Neural cell (in vitro differentiated cells): ENCODE data around the gene PDIA3. TPM values are rescaled to one million over a fixed set of nuclear protein-coding genes. Genes with fewer than 3 reads are reported as not detected.

Experiments used
- H2AFZ ChIP-seq: fragments of 200-600, 300-800 bp; sonication (generic), shearing (Covaris generic); 2 replicates; pipeline ENCODE4 v1.6.0; 2014; ENCODE audit warnings: low read depth, mild to moderate bottlenecking, antibody characterized with exemption, low read length, moderate library complexity
- H3F3A ChIP-seq: fragments of 200-600 bp; shearing (Covaris generic); 2 replicates; pipeline ENCODE4 v1.6.1; 2016; ENCODE audit warnings: mild to moderate bottlenecking, moderate library complexity, mixed read lengths, antibody characterized with exemption, low read length; ENCODE audit not compliant: insufficient read depth, poor library complexity, severe bottlenecking
- H3K27ac ChIP-seq: fragments of 200-600, 300-800 bp; sonication (generic), shearing (Covaris generic); 2 replicates; pipeline ENCODE4 v1.5.1; 2014; ENCODE audit warnings: mild to moderate bottlenecking, low read length, moderate library complexity
- H3K27me3 ChIP-seq: fragments of 300-800, 200-600 bp; sonication (generic), shearing (Covaris generic); 2 replicates; pipeline ENCODE4 v1.6.0; 2014; ENCODE audit warnings: mild to moderate bottlenecking, low read depth, low read length, moderate library complexity; ENCODE audit not compliant: insufficient read depth
- H3K36me3 ChIP-seq: fragments of 300-800, 200-600 bp; sonication (generic), shearing (Covaris generic); 2 replicates; pipeline ENCODE4 v1.5.1; 2014; ENCODE audit warnings: mild to moderate bottlenecking, antibody characterized with exemption, low read length, moderate library complexity; ENCODE audit not compliant: insufficient read depth
- H3K4me2 ChIP-seq: fragments of 300-800, 200-600 bp; sonication (generic), shearing (Covaris generic); 2 replicates; pipeline ENCODE4 v1.6.0; 2014; ENCODE audit warnings: mild to moderate bottlenecking, low read length
- H3K4me3 ChIP-seq: fragments of 300-800, 200-600 bp; sonication (generic), shearing (Covaris generic); 2 replicates; pipeline ENCODE4 v1.5.1; 2014; ENCODE audit warnings: mild to moderate bottlenecking, low read length, moderate library complexity
- H3K79me2 ChIP-seq: fragments of 200-600 bp; shearing (Covaris generic); replicated peaks from 2 replicates; pipeline ENCODE4 v1.6.0; 2014; ENCODE audit warnings: mild to moderate bottlenecking, low read length, moderate library complexity; ENCODE audit not compliant: insufficient read depth
- H3K9ac ChIP-seq: fragments of 300-800, 200-600 bp; sonication (generic), shearing (Covaris generic); 2 replicates; pipeline ENCODE4 v1.6.1; 2016; ENCODE audit warnings: mild to moderate bottlenecking, low read length, mixed read lengths
- H3K9me2 ChIP-seq: fragments of 200-600 bp; shearing (Covaris generic); 2 replicates; pipeline ENCODE4 v1.6.1; 2016; ENCODE audit warnings: mild to moderate bottlenecking, low read length, mixed read lengths; ENCODE audit not compliant: insufficient read depth
- H3K9me3 ChIP-seq: fragments of 200-600, 300-800 bp; sonication (generic), shearing (Covaris generic); 2 replicates; pipeline ENCODE4 v1.6.1; 2016; ENCODE audit warnings: mild to moderate bottlenecking, mixed run types, low read length, moderate library complexity, mixed read lengths
- H4K20me1 ChIP-seq: fragments of 200-600 bp; shearing (Covaris generic); 2 replicates; pipeline ENCODE4 v1.6.1; 2016; ENCODE audit warnings: mild to moderate bottlenecking, mixed run types; ENCODE audit not compliant: insufficient read depth
- CTCF ChIP-seq: fragments of 450-650 bp; IDR thresholded peaks from 2 replicates; pipeline ENCODE4 v1.5.1; 2014; ENCODE audit warnings: antibody characterized with exemption, mild to moderate bottlenecking, moderate library complexity; ENCODE audit not compliant: poor library complexity, severe bottlenecking
- EP300 ChIP-seq: fragments of 450-650 bp; conservative IDR thresholded peaks from 2 replicates; pipeline ENCODE4 v1.6.1; 2014; ENCODE audit warnings: antibody characterized with exemption, mild to moderate bottlenecking, moderate library complexity; ENCODE audit not compliant: poor library complexity, severe bottlenecking
- EZH2 ChIP-seq: fragments of 200-600, 300-800 bp; shearing (Covaris generic), sonication (generic); IDR thresholded peaks from 2 replicates; pipeline ENCODE4 v1.6.1; 2014; ENCODE audit warnings: antibody characterized with exemption, low read length, borderline replicate concordance, mild to moderate bottlenecking; ENCODE audit not compliant: insufficient read depth, poor library complexity, severe bottlenecking
- MXI1 ChIP-seq: fragments of 450-650 bp; conservative IDR thresholded peaks from 2 replicates; pipeline ENCODE4 v1.6.1; 2014; ENCODE audit warnings: antibody characterized with exemption, mild to moderate bottlenecking; ENCODE audit not compliant: poor library complexity, severe bottlenecking
- POLR2AphosphoS5 ChIP-seq: IDR thresholded peaks from 2 replicates; pipeline ENCODE4 v1.6.1; 2012
- RAD21 ChIP-seq: fragments of 450-650 bp; conservative IDR thresholded peaks from 2 replicates; pipeline ENCODE4 v1.6.1; 2014; ENCODE audit warnings: antibody characterized with exemption, mild to moderate bottlenecking, moderate library complexity
- REST ChIP-seq: IDR thresholded peaks from 2 replicates; pipeline ENCODE4 v1.6.1; 2012; ENCODE audit warnings: borderline replicate concordance
- SMC3 ChIP-seq: fragments of 450-650 bp; conservative IDR thresholded peaks from 2 replicates; pipeline ENCODE4 v1.6.1; 2014; ENCODE audit warnings: antibody characterized with exemption, mild to moderate bottlenecking, moderate library complexity; ENCODE audit not compliant: poor library complexity
- TAF1 ChIP-seq: IDR thresholded peaks from 2 replicates; pipeline ENCODE4 v1.6.1; 2012; ENCODE audit warnings: low read depth
- polyA plus RNA-seq: library from polyadenylated mRNA; depleted of rRNA; stranded (reverse); fragments of >200 nt; gene quantifications from 2 replicates; pipeline ENCODE4 v1.2.3, GENCODE V29; 2014

Gene PDIA3
- polyA plus RNA-seq, 1 donor from 2014 or later, result 136 TPM

GRCh38 chr15:43794269-43795037, 48.2 kb downstream of the PDIA3 start:
- Histone ChIP-seq H2AFZ (no peak overlapping the region), H3K36me3 (peaks cover 10% of the 10 kb centered on the region), H3K4me2 (no peak overlapping the region), H3F3A (no peaks in the 10 kb centered on the region), H4K20me1 (no peaks in the 10 kb centered on the region), H3K9me2 (no peaks in the 10 kb centered on the region), H3K27me3 (no peaks in the 10 kb centered on the region), H3K9me3 (no peaks in the 10 kb centered on the region), H3K4me3 (no peak overlapping the region), H3K27ac (no peak overlapping the region), H3K79me2 (peaks cover 13% of the 10 kb centered on the region), H3K9ac (no peak overlapping the region)
- no peak for TF ChIP-seq RAD21
- no peak for TF ChIP-seq POLR2AphosphoS5
- no peak for TF ChIP-seq REST

GRCh38 chr15:43795197-43795596, 49.0 kb downstream of the PDIA3 start:
- Histone ChIP-seq H3K27ac (no peak overlapping the region), H3K79me2 (peaks cover 13% of the 10 kb centered on the region), H4K20me1 (no peaks in the 10 kb centered on the region), H3K9ac (no peak overlapping the region), H3K36me3 (peaks cover 10% of the 10 kb centered on the region), H3K9me2 (no peaks in the 10 kb centered on the region), H2AFZ (no peak overlapping the region), H3K9me3 (no peaks in the 10 kb centered on the region), H3K4me3 (no peak overlapping the region), H3F3A (no peaks in the 10 kb centered on the region), H3K4me2 (no peak overlapping the region), H3K27me3 (no peaks in the 10 kb centered on the region)
- TF ChIP-seq POLR2AphosphoS5 (no peak), REST (no peak), RAD21 (no peak), EZH2 (no peak), EP300 (no peak), MXI1 (no peak), CTCF (no peak), TAF1 (no peak), SMC3 (no peak)
